Stomach (tissue), 4 donors: ENCODE data around the gene CRAMP1.

Experiments used
- POLR2A ChIP-seq, 4 donors: fragments of 450-650 bp; IDR thresholded peaks; one replicate each; pipeline ENCODE4 v1.6.1; 2016; ENCODE audit warnings: antibody characterized with exemption in 4 of 4, control low read depth in 2 of 4, mild to moderate bottlenecking in 1 of 4, moderate library complexity in 1 of 4
- TF ChIP-seq, protein P1 (sequence below), 7 experiments: fragments of 450-650 bp in 4 of 7; fragments of 200-600 bp in 3 of 7; sonication (generic) in 3 of 7; IDR thresholded peaks; one replicate each; pipeline ENCODE4 v1.5.1; 2016 to 2019; ENCODE audit warnings: antibody characterized with exemption in 7 of 7, control low read depth in 2 of 7, mild to moderate bottlenecking in 1 of 7

- TF ChIP-seq POLR2A (IDR thresholded peaks at IDR 0.05): no peak
- TF ChIP-seq, protein P1, sequence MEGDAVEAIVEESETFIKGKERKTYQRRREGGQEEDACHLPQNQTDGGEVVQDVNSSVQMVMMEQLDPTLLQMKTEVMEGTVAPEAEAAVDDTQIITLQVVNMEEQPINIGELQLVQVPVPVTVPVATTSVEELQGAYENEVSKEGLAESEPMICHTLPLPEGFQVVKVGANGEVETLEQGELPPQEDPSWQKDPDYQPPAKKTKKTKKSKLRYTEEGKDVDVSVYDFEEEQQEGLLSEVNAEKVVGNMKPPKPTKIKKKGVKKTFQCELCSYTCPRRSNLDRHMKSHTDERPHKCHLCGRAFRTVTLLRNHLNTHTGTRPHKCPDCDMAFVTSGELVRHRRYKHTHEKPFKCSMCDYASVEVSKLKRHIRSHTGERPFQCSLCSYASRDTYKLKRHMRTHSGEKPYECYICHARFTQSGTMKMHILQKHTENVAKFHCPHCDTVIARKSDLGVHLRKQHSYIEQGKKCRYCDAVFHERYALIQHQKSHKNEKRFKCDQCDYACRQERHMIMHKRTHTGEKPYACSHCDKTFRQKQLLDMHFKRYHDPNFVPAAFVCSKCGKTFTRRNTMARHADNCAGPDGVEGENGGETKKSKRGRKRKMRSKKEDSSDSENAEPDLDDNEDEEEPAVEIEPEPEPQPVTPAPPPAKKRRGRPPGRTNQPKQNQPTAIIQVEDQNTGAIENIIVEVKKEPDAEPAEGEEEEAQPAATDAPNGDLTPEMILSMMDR (IDR thresholded peaks at IDR 0.05): no peak
These were observed 112.3 kb downstream of the CRAMP1 start for GRCh38 chr16:1724491-1724890.
